Lower leg skin (tissue), 4 donors: ENCODE data around the gene MCF2L2. TPM values are rescaled to one million over a fixed set of nuclear protein-coding genes. Genes with fewer than 3 reads are reported as not detected.

Experiments used
- DNase-seq, 2 donors: peaks; one replicate each; pipeline ENCODE4 v3.0.0-alpha.2; 2019; ENCODE audit warnings: low spot score in 2 of 2
- H3K4me3 ChIP-seq: fragments of 200-600 bp; sonication (generic); 2 replicates; pipeline ENCODE4 v1.5.1; 2017; ENCODE audit warnings: mild to moderate bottlenecking, low read depth; ENCODE audit not compliant: poor library complexity, severe bottlenecking
- POLR2A ChIP-seq, 2 donors: fragments of 450-650 bp; IDR thresholded peaks; one replicate each; pipeline ENCODE4 v1.6.1; 2016 to 2017; ENCODE audit warnings: antibody characterized with exemption in 2 of 2, mild to moderate bottlenecking in 1 of 2, moderate library complexity in 1 of 2
- WGBS, 2 donors: methylation state at CpG; one replicate each; pipeline ENCODE4 v1.1.5; 2018; 5-methylcytosine and 5-hydroxymethylcytosine counted together
- intact Hi-C: fragments of 100-400 bp; cut with DNase I; formaldehyde crosslinking; loops from one replicate; pipeline ENCODE4 v1.15.0; 2023; ENCODE audit warnings: low total_unique reads
- total RNA-seq, 4 donors: library from RNA; depleted of rRNA; stranded (reverse); fragments of >200 nt; gene quantifications; one replicate each; pipeline ENCODE4 v1.1.0, GENCODE V29; 2016
- TF ChIP-seq, protein P1 (sequence below), 3 donors: fragments of 450-650 bp; IDR thresholded peaks; one replicate each; pipeline ENCODE4 v1.5.1; 2016; ENCODE audit warnings: antibody characterized with exemption in 3 of 3, mild to moderate bottlenecking in 3 of 3, moderate library complexity in 2 of 3

The MCF2L2 gene
- total RNA-seq, 4 donors from 2014 or later: 0.88 to 1.3 (median 1.1) TPM; not detected in 1

DNA sequence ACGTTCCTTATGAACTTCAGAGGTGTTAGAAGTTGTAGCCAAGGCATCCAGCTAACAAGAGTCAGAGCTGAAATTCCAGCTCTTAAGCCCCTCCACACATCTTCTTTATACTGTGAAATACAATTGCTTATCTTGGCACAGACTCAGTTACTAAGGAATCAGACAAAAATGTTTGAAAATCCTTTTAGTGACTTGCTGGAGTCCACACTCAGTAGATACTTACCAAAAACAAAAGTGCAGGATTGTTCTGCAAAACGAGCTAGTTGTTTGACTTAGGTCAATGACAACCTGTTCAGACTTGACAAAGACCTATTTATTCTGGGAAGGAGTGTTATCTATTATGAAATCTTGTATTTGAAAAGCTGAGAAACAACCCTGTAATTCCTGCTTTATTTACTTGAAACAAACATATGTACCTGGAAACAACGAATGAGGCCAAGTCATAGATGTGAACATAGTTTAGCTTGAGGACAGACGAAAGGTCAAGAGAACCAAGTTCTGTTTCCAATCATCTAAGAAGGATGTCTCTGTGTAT lies 136.9 kb downstream of the MCF2L2 start:
- 40% methylated on average over 4 of the region's 4 CpGs for WGBS, 2 donors
- DNase-seq: no peak

DNA sequence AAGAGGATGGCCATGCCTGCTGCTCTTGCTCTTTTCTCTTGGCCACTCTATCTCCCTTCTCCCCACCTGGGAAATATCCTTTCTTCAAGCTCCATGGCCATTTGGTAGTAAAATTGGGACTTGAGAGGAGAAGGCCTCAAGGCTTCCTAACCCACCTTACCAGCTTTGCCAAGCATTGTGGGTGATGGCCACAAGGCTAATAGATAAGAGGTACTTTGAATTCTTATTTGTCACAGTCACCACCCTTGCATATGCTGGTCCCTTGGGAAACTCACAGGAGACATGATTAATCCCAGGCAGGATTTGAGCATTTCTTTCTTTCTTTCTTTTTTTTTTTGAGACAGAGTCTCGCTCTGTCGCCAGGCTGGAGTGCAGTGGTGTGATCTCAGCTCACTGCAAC lies 138.2 kb downstream of the MCF2L2 start:
- no peak for DNase-seq
- no peak overlapping the region for H3K4me3 ChIP-seq
- 97 to 98% methylated on average over 2 of the region's 2 CpGs for WGBS, 2 donors
- intact Hi-C loops: no loop called here
- TF ChIP-seq POLR2A (IDR thresholded peaks at IDR 0.05): no peak
- TF ChIP-seq, protein P1, sequence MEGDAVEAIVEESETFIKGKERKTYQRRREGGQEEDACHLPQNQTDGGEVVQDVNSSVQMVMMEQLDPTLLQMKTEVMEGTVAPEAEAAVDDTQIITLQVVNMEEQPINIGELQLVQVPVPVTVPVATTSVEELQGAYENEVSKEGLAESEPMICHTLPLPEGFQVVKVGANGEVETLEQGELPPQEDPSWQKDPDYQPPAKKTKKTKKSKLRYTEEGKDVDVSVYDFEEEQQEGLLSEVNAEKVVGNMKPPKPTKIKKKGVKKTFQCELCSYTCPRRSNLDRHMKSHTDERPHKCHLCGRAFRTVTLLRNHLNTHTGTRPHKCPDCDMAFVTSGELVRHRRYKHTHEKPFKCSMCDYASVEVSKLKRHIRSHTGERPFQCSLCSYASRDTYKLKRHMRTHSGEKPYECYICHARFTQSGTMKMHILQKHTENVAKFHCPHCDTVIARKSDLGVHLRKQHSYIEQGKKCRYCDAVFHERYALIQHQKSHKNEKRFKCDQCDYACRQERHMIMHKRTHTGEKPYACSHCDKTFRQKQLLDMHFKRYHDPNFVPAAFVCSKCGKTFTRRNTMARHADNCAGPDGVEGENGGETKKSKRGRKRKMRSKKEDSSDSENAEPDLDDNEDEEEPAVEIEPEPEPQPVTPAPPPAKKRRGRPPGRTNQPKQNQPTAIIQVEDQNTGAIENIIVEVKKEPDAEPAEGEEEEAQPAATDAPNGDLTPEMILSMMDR (IDR thresholded peaks at IDR 0.05): no peak

More for the DNA sequence above, 136.9 kb downstream of the MCF2L2 start:
- intact Hi-C loops: no loop called here
- H3K4me3 ChIP-seq: no peak overlapping the region
- TF ChIP-seq, protein P1 (IDR thresholded peaks at IDR 0.05): no peak
- TF ChIP-seq POLR2A (IDR thresholded peaks at IDR 0.05): no peak

DNA sequence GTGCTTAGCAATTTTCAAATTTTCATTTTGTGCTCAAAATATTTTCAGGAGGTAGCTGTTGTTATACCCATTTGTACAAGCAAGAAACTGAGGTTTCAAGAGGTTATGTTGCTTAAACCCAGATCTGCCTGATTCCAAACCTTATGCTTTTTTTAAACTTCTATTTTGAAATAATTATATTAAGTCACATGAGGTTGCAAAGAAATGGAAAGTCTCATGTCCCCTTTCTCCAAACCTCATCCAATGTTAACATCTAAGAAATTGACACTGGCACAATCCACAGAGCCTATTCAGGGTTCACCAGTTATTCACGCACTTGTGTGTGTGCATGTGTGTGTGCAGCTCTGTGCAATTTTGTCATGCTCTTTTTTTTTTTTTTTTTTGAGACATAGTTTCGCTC lies 140.3 kb downstream of the MCF2L2 start:
- intact Hi-C loops: no loop called here
- 89 to 100% methylated on average over 2 of the region's 2 CpGs for WGBS, 2 donors
- no peak overlapping the region for H3K4me3 ChIP-seq
- TF ChIP-seq POLR2A (IDR thresholded peaks at IDR 0.05): no peak
- TF ChIP-seq, protein P1 (IDR thresholded peaks at IDR 0.05): no peak
- no peak for DNase-seq

DNA sequence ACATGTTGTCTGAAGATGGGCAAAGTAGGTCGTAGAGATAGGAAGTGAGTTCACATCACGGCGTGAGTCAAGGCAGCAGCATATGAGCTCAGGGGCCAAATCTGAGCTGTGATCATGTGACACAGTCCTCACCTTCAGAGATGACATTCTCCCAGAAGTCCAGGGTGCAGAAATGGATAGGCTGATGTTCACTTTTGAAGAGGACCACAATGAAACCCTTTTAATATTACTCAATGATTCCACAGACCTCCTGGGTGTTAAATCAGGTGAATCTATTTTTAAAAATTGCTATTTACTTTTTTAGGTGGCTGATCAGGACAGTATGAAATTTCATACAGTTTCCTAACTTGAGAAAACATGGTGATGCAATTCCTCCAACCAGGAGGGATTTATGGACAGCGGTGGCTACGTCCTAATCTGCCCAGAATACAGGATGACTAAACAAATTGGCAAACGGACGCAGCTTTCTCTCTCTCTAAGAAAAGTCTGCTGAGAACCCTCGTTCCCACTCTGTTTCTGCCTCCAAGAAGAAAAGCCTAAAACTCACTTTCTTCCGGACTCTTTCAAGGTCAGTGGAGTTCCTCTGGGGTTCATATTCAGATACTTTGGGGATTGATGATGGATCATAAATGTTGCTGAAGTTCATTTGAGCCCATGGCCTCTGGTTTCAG lies 141.0 kb downstream of the MCF2L2 start:
- no peak for DNase-seq
- 58 to 60% methylated on average over 9 of the region's 9 CpGs for WGBS, 2 donors
- TF ChIP-seq, protein P1 (IDR thresholded peaks at IDR 0.05): no peak
- TF ChIP-seq POLR2A (IDR thresholded peaks at IDR 0.05): no peak
- H3K4me3 ChIP-seq: no peak overlapping the region
- intact Hi-C loops: no loop called here

DNA sequence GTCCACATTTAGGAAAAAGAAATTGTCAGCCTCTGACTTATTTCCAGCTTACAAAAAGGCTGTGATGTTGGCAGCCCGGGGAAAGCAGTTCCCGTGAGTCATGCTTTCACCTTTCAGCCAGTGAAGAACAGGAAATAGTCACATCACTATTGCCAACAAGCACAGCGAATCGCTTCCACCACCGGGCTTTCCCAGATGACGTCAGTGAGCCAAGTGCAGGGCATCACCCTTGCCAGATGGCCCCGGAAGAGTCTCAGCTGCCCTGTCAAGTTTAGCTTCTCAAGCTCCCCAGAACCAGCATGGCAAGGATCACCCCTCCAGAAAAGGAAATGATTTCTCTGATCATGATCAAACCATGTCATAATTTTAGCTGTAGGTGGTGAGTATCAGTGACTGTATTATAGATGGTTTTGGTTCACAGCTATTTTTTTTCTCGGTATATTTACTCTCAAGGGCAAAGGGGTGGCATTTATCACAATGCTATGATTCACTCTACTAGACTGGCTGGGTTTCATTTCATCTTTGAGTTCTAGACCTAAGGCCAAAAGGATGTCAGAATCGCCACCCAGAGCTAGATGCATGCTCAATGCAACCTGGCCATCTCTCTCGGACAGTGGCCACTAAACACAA lies 142.5 kb downstream of the MCF2L2 start:
- intact Hi-C loops: no loop called here
- DNase-seq: peak; percentile 85 to 96
- no peak for TF ChIP-seq POLR2A (IDR thresholded peaks at IDR 0.05)
- TF ChIP-seq, protein P1 (IDR thresholded peaks at IDR 0.05): no peak
- WGBS, 2 donors: 15 to 16% methylated on average over 10 of the region's 10 CpGs
- no peak overlapping the region for H3K4me3 ChIP-seq
